Sigmoid colon (tissue), 3 donors: ENCODE results near the gene AACS.

Experiments used
- CTCF ChIP-seq, 4 experiments: fragments of 450-650 bp in 3 of 4; fragments of 200-600 bp in 1 of 4; IDR thresholded peaks; one replicate each; pipeline ENCODE4 v1.5.1; 2016 to 2019; ENCODE audit warnings: antibody characterized with exemption in 4 of 4, mild to moderate bottlenecking in 3 of 4, moderate library complexity in 2 of 4
- POLR2A ChIP-seq, 2 donors: fragments of 450-650 bp; IDR thresholded peaks; one replicate each; pipeline ENCODE4 v1.6.1; 2016; ENCODE audit warnings: antibody characterized with exemption in 2 of 2, mild to moderate bottlenecking in 2 of 2, moderate library complexity in 2 of 2

GRCh38 chr12:125092872-125093680 lies 27.8 kb downstream of the AACS start:
- no peak for TF ChIP-seq CTCF (IDR thresholded peaks at IDR 0.05)
- peak in 1 of 2 donors; percentile 14 for TF ChIP-seq POLR2A (IDR thresholded peaks at IDR 0.05)
